NB4 (cell line): ENCODE data around the gene PHF21B.

Experiments used
- POLR2A ChIP-seq: IDR thresholded peaks from 2 replicates; pipeline ENCODE4 v1.6.1; 2011; ENCODE audit warnings: mild to moderate bottlenecking; ENCODE audit not compliant: insufficient read length; ENCODE audit errors: extremely low read depth
- TF ChIP-seq, protein P1 (sequence below): IDR thresholded peaks from one replicate; pipeline ENCODE4 v1.5.1; 2012; ENCODE audit warnings: low read depth, low read length
- TF ChIP-seq, protein P2 (sequence below): IDR thresholded peaks from 2 replicates; pipeline ENCODE4 v1.6.1; 2011; ENCODE audit warnings: low read depth, low read length

DNA sequence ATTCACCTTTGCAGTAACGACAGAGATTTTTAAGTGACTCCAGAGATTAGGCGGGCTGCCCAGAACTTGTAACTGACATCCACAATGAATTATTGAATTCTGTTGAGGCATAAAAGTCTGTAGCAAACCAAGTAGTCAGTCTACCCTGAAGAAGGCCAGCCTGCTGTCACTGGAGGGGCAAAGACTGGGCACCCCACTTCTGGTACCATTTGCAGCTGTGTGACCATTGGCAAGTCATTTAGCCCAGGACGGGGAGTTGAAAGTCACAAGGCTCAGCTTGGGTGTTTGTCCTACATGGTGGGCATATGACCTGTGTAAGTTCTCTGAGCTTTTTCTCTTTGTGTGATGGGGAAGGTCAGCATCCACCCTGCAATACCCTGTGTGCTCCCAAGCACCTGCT is 138.0 kb downstream of the PHF21B start:
- TF ChIP-seq, protein P1, sequence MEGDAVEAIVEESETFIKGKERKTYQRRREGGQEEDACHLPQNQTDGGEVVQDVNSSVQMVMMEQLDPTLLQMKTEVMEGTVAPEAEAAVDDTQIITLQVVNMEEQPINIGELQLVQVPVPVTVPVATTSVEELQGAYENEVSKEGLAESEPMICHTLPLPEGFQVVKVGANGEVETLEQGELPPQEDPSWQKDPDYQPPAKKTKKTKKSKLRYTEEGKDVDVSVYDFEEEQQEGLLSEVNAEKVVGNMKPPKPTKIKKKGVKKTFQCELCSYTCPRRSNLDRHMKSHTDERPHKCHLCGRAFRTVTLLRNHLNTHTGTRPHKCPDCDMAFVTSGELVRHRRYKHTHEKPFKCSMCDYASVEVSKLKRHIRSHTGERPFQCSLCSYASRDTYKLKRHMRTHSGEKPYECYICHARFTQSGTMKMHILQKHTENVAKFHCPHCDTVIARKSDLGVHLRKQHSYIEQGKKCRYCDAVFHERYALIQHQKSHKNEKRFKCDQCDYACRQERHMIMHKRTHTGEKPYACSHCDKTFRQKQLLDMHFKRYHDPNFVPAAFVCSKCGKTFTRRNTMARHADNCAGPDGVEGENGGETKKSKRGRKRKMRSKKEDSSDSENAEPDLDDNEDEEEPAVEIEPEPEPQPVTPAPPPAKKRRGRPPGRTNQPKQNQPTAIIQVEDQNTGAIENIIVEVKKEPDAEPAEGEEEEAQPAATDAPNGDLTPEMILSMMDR: no peak
- no peak for TF ChIP-seq POLR2A
- TF ChIP-seq, protein P2, sequence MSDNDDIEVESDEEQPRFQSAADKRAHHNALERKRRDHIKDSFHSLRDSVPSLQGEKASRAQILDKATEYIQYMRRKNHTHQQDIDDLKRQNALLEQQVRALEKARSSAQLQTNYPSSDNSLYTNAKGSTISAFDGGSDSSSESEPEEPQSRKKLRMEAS: no peak
